ENCODE measurements around the gene SOX12. TPM values are rescaled to one million over a fixed set of nuclear protein-coding genes. Genes with fewer than 3 reads are reported as not detected.

Gene SOX12
- total RNA-seq, 1 donor from 2014 or later: 12.3 TPM

- Histone ChIP-seq H3K9me3 (replicated peaks) (no peaks in the 10 kb centered on the region), H3K27me3 (ENCODE audit: low read depth) (no peaks in the 10 kb centered on the region), H3K36me3 (peaks cover 38% of the 10 kb centered on the region), H3K4me1 (peaks cover 5% of the 10 kb centered on the region), H3K27ac (replicated peaks) (peak overlapping the region; percentile 37), H3K4me3 (peak overlapping the region; percentile 57)
- TF ChIP-seq, protein P1, sequence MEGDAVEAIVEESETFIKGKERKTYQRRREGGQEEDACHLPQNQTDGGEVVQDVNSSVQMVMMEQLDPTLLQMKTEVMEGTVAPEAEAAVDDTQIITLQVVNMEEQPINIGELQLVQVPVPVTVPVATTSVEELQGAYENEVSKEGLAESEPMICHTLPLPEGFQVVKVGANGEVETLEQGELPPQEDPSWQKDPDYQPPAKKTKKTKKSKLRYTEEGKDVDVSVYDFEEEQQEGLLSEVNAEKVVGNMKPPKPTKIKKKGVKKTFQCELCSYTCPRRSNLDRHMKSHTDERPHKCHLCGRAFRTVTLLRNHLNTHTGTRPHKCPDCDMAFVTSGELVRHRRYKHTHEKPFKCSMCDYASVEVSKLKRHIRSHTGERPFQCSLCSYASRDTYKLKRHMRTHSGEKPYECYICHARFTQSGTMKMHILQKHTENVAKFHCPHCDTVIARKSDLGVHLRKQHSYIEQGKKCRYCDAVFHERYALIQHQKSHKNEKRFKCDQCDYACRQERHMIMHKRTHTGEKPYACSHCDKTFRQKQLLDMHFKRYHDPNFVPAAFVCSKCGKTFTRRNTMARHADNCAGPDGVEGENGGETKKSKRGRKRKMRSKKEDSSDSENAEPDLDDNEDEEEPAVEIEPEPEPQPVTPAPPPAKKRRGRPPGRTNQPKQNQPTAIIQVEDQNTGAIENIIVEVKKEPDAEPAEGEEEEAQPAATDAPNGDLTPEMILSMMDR (IDR thresholded peaks at IDR 0.05; ENCODE audit: borderline replicate concordance): peak; percentile 35
- DNase-seq: peak; percentile 53
- intact Hi-C loops (cut with micrococcal nuclease): no loop called here
Measured at GRCh38 chr20:278607-279571, 46.5 kb upstream of the SOX12 start.

- no peaks in the 10 kb centered on the region for H3K4me1 ChIP-seq
- no peaks in the 10 kb centered on the region for H3K9me3 ChIP-seq (replicated peaks)
- H3K36me3 ChIP-seq: peaks cover 10% of the 10 kb centered on the region
- intact Hi-C loops (cut with micrococcal nuclease): no loop called here
- H3K27me3 ChIP-seq (ENCODE audit: low read depth): no peaks in the 10 kb centered on the region
- TF ChIP-seq, protein P1 (IDR thresholded peaks at IDR 0.05; ENCODE audit: borderline replicate concordance): no peak
- no peak overlapping the region for H3K4me3 ChIP-seq
- H3K27ac ChIP-seq (replicated peaks): no peak overlapping the region
- DNase-seq: no peak
Measured at GRCh38 chr20:284172-284571, 41.2 kb upstream of the SOX12 start.

GRCh38 chr20:286508-286907 is 38.8 kb upstream of the SOX12 start:
- no peaks in the 10 kb centered on the region for H3K36me3 ChIP-seq
- peaks cover 18% of the 10 kb centered on the region for H3K4me1 ChIP-seq
- no peak overlapping the region for H3K27ac ChIP-seq (replicated peaks)
- H3K9me3 ChIP-seq (replicated peaks): no peaks in the 10 kb centered on the region
- TF ChIP-seq, protein P1 (IDR thresholded peaks at IDR 0.05; ENCODE audit: borderline replicate concordance): no peak
- no peak overlapping the region for H3K4me3 ChIP-seq
- intact Hi-C loops (cut with micrococcal nuclease): no loop called here
- no peaks in the 10 kb centered on the region for H3K27me3 ChIP-seq (ENCODE audit: low read depth)
- no peak for DNase-seq

GRCh38 chr20:288956-289692 is 36.2 kb upstream of the SOX12 start:
- intact Hi-C loops (cut with micrococcal nuclease): no loop called here
- H3K36me3 ChIP-seq: no peaks in the 10 kb centered on the region
- peak overlapping the region; percentile 73 for H3K4me3 ChIP-seq
- TF ChIP-seq, protein P1 (IDR thresholded peaks at IDR 0.05; ENCODE audit: borderline replicate concordance): no peak
- H3K9me3 ChIP-seq (replicated peaks): no peaks in the 10 kb centered on the region
- no peak for DNase-seq
- H3K4me1 ChIP-seq: peaks cover 21% of the 10 kb centered on the region
- H3K27me3 ChIP-seq (ENCODE audit: low read depth): no peaks in the 10 kb centered on the region
- peak overlapping the region; percentile 84 for H3K27ac ChIP-seq (replicated peaks)

DNA sequence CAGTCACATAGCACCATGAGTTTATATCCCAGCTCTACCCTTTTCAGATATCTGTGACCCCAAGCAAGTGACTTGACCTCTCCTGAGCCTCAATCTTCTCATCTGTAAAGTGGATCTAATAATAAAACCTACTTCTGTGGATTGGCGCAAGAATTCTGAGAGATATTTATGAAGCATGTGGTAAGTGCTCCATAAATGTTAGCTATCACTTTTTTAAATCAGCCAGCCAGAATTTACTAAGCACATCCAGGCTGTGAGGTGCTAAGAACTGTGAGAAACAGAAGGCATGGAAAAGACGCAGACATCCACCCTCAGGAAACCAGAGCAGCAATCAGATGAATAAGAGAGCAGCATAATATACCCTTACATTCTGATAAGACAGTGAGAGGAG is 35.7 kb upstream of the SOX12 start:
- Histone ChIP-seq H3K27ac (replicated peaks) (peak overlapping the region; percentile 84), H3K36me3 (no peaks in the 10 kb centered on the region), H3K4me3 (peak overlapping the region; percentile 73), H3K27me3 (ENCODE audit: low read depth) (no peaks in the 10 kb centered on the region), H3K4me1 (peaks cover 21% of the 10 kb centered on the region), H3K9me3 (replicated peaks) (no peaks in the 10 kb centered on the region)
- TF ChIP-seq, protein P1 (IDR thresholded peaks at IDR 0.05; ENCODE audit: borderline replicate concordance): no peak
- DNase-seq: no peak
- intact Hi-C loops (cut with micrococcal nuclease): no loop called here
